MCF 10A (cell line): Measurements from ENCODE around the gene GPR148. TPM values are rescaled to one million over a fixed set of nuclear protein-coding genes. Genes with fewer than 3 reads are reported as not detected.

ENCODE experiments used
- BruUV-seq: library from RNA; stranded (reverse); fragments of 400-500 nt; replicated peaks from 2 replicates; lab custom pipeline; 2021; lab: Mats Ljungman, UMichigan
- CTCF ChIA-PET: fragments of 300-600 bp; sonication (Branson Sonifier 250); formaldehyde crosslinking; extraction: SDS; loops from one replicate; lab custom pipeline; 2021; ENCODE audit warnings: antibody characterized with exemption, inconsistent platforms; lab: Yijun Ruan, JAX
- POLR2A ChIA-PET: fragments of 300-600, 350-650 bp; sonication (Branson Sonifier 250); formaldehyde crosslinking; extraction: SDS; loops from one replicate; lab custom pipeline; 2020; ENCODE audit warnings: antibody characterized with exemption, inconsistent platforms; lab: Yijun Ruan, JAX
- DNase-seq: peaks from one replicate; pipeline ENCODE4 v3.0.0-alpha.2; 2018; ENCODE audit not compliant: unreplicated experiment
- H3K27ac Mint-ChIP-seq: one replicate; pipeline ENCODE4 v1.8.0; 2022; ENCODE audit warnings: mild to moderate bottlenecking, low read depth, mixed read lengths; ENCODE audit not compliant: unreplicated experiment
- H3K27me3 Mint-ChIP-seq: one replicate; pipeline ENCODE4 v1.8.0; 2022; ENCODE audit warnings: mixed read lengths; ENCODE audit not compliant: insufficient read depth, unreplicated experiment
- H3K36me3 Mint-ChIP-seq: one replicate; pipeline ENCODE4 v1.8.0; 2022; ENCODE audit warnings: mild to moderate bottlenecking, moderate library complexity, mixed read lengths; ENCODE audit not compliant: insufficient read depth, unreplicated experiment
- H3K4me1 Mint-ChIP-seq: one replicate; pipeline ENCODE4 v1.8.0; 2022; ENCODE audit warnings: mixed read lengths; ENCODE audit not compliant: insufficient read depth, unreplicated experiment
- H3K4me3 Mint-ChIP-seq: one replicate; pipeline ENCODE4 v1.8.0; 2022; ENCODE audit warnings: mild to moderate bottlenecking, moderate library complexity, mixed read lengths; ENCODE audit not compliant: unreplicated experiment
- H3K9me3 Mint-ChIP-seq: one replicate; pipeline ENCODE4 v1.8.0; 2022; ENCODE audit warnings: mixed read lengths; ENCODE audit not compliant: unreplicated experiment
- intact Hi-C: fragments of 100-400 bp; cut with micrococcal nuclease; formaldehyde crosslinking; loops from 2 replicates; pipeline ENCODE4 v1.14.1; 2022
- total RNA-seq: library from RNA; stranded (reverse); gene quantifications from 2 replicates; pipeline ENCODE4 v1.2.3, GENCODE V29; 2022
- TF ChIP-seq, protein P1 (sequence below): fragments of 200-600 bp; IDR thresholded peaks from one replicate; pipeline ENCODE4 v1.8.0; 2022; ENCODE audit warnings: antibody characterized with exemption, mild to moderate bottlenecking; ENCODE audit not compliant: unreplicated experiment

Gene GPR148
- total RNA-seq, 1 experiment from 2014 or later = not detected

DNA sequence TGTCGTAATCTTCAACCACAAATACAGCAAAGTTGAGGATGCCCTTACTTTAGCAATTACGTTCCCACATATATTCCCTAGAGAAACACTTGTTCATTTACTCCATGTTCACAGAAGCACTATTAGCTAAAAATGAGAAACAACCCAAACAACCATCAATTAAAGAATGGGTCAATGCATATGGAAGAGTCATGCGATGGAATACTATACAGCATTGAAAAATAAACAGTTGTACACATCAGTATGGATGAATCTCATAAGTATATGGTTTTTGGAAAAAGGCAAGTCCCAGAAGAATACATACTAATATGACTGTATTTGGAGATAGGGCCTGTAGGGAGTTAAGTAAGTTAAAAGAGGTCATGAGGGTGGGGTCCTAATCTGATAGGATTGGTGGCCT is 6.3 kb downstream of the GPR148 start:
- no peaks in the 10 kb centered on the region for H3K36me3 Mint-ChIP-seq
- TF ChIP-seq, protein P1, sequence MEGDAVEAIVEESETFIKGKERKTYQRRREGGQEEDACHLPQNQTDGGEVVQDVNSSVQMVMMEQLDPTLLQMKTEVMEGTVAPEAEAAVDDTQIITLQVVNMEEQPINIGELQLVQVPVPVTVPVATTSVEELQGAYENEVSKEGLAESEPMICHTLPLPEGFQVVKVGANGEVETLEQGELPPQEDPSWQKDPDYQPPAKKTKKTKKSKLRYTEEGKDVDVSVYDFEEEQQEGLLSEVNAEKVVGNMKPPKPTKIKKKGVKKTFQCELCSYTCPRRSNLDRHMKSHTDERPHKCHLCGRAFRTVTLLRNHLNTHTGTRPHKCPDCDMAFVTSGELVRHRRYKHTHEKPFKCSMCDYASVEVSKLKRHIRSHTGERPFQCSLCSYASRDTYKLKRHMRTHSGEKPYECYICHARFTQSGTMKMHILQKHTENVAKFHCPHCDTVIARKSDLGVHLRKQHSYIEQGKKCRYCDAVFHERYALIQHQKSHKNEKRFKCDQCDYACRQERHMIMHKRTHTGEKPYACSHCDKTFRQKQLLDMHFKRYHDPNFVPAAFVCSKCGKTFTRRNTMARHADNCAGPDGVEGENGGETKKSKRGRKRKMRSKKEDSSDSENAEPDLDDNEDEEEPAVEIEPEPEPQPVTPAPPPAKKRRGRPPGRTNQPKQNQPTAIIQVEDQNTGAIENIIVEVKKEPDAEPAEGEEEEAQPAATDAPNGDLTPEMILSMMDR = no peak

DNA sequence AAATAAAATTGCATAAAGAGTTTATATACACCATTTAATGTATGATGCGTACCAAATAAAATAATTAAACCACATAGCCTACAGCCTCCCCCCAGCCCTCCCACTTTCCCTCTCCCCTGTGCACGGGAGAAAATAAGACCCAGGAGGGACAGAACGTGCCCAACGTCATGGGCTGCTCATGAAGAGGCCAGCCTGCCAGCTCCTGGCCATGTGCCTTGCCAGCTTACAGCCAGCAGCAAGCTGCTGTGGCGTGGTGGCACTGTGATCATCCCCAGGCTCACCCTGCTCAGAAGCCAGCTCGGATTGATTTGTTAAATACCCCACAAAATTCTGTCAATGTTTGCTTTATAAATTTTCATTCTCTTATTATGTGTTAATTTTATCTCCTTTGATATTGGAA is 7.6 kb downstream of the GPR148 start:
- H3K9me3 Mint-ChIP-seq = no peaks in the 10 kb centered on the region
- H3K27ac Mint-ChIP-seq = no peak overlapping the region
- no peak for DNase-seq
- CTCF ChIA-PET = interaction anchor here (0.6 kb wide), 1 partner anchor 344 kb away, joined by 3 read pairs; no protein-coding TSS in a partner anchor
- BruUV-seq = no TSS peak
- no peaks in the 10 kb centered on the region for H3K4me1 Mint-ChIP-seq
- intact Hi-C loops = no loop called here
- peaks cover 48% of the 10 kb centered on the region for H3K27me3 Mint-ChIP-seq
- TF ChIP-seq, protein P1 = no peak
- H3K4me3 Mint-ChIP-seq = no peak overlapping the region
- POLR2A ChIA-PET = no interaction called here
- H3K36me3 Mint-ChIP-seq = no peaks in the 10 kb centered on the region

More for the DNA sequence above, 6.3 kb downstream of the GPR148 start:
- no peak overlapping the region for H3K27ac Mint-ChIP-seq
- ChIA-PET CTCF (no interaction called here), POLR2A (no interaction called here)
- no peaks in the 10 kb centered on the region for H3K9me3 Mint-ChIP-seq
- no TSS peak for BruUV-seq
- DNase-seq = no peak
- intact Hi-C loops = no loop called here
- H3K4me1 Mint-ChIP-seq = no peaks in the 10 kb centered on the region
- no peak overlapping the region for H3K4me3 Mint-ChIP-seq
- H3K27me3 Mint-ChIP-seq = peaks cover 48% of the 10 kb centered on the region

DNA sequence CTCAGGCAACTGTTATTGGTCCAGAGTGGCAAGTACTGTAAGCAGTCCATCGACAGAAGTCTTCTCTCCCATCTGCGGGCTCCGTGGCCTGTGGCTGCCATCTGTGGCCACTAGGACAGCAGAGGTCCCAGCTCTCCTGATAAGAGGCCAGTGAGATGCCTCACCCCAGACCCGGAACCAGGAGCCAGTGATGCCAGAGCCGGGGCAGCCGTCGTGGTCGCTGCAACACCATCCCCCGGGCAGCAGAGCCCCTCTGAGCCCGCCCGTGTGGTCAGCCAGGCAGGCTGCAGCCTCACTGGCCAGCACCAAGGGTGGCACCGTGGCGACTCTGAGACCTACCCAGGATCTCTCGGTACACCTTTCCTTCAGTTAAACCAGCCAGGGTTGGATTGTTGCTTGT is 8.7 kb downstream of the GPR148 start:
- no peaks in the 10 kb centered on the region for H3K36me3 Mint-ChIP-seq
- H3K4me3 Mint-ChIP-seq = no peak overlapping the region
- H3K9me3 Mint-ChIP-seq = no peaks in the 10 kb centered on the region
- intact Hi-C loops = no loop called here
- TF ChIP-seq, protein P1 = no peak
- peaks cover 38% of the 10 kb centered on the region for H3K27me3 Mint-ChIP-seq
- H3K27ac Mint-ChIP-seq = no peak overlapping the region
- no peak for DNase-seq
- ChIA-PET CTCF (interaction anchor here (0.6 kb wide), 1 partner anchor 11 kb away, joined by 3 read pairs; no protein-coding TSS in a partner anchor), POLR2A (no interaction called here)
- BruUV-seq = no TSS peak
- no peaks in the 10 kb centered on the region for H3K4me1 Mint-ChIP-seq

DNA sequence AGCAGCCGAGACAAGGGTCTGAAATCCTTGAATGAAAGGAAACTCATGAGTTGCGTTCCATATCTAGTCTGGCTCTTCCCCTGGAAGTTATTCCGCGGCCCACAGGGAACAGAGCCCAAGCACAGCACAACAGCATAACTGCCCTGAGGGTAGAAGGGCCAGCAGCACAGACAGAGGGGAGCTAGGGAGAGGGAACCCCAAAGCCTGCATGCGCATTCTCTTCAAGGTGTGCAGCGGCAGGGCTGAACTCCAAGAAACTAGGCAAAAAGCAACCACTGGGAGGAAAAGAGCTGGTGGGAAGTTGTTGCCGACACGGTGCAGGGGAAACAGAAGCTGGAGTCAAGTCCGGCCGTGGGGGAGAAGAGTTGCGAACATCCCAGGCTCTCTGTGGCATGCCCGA is 11.8 kb downstream of the GPR148 start:
- Mint-ChIP-seq H3K27me3 (peaks cover 39% of the 10 kb centered on the region), H3K27ac (no peak overlapping the region), H3K9me3 (no peaks in the 10 kb centered on the region), H3K36me3 (no peaks in the 10 kb centered on the region), H3K4me3 (no peak overlapping the region), H3K4me1 (no peaks in the 10 kb centered on the region)
- intact Hi-C loops = no loop called here
- DNase-seq = no peak
- TF ChIP-seq, protein P1 = no peak
- BruUV-seq = no TSS peak
- ChIA-PET CTCF (no interaction called here), POLR2A (no interaction called here)
